SK-N-MC (cell line): ENCODE measurements around the gene PIGH.

Experiments
- DNase-seq: peaks from one replicate; pipeline ENCODE4 v3.0.0-alpha.2; 2011; ENCODE audit warnings: low read depth, low spot score
- H3K27ac ChIP-seq: fragments of 200-600 bp; sonication (generic); 2 replicates; pipeline ENCODE4 v1.5.1; 2016; ENCODE audit warnings: mixed run types
- H3K36me3 ChIP-seq: fragments of 200-600 bp; sonication (generic); 2 replicates; pipeline ENCODE4 v1.6.1; 2017; ENCODE audit warnings: antibody characterized with exemption, low read length, mixed read lengths; ENCODE audit not compliant: insufficient read depth
- H3K4me3 ChIP-seq: fragments of 200-600 bp; sonication (generic); 2 replicates; pipeline ENCODE4 v1.5.1; 2016
- H3K9ac ChIP-seq: fragments of 200-600 bp; sonication (generic); 2 replicates; pipeline ENCODE4 v1.8.0; 2017; ENCODE audit warnings: mixed run types, mixed read lengths; ENCODE audit not compliant: insufficient read length
- H3K9me3 ChIP-seq: fragments of 200-600 bp; sonication (generic); 2 replicates; pipeline ENCODE4 v1.6.1; 2017; ENCODE audit warnings: low read depth, mild to moderate bottlenecking, antibody characterized with exemption, low read length, moderate library complexity, mixed read lengths
- EZH2 ChIP-seq: fragments of 200-600 bp; sonication (generic); IDR thresholded peaks from one replicate; pipeline ENCODE4 v1.6.1; 2017; ENCODE audit warnings: antibody characterized with exemption
- FOXP2 ChIP-seq: optimal IDR thresholded peaks from 2 replicates; pipeline ENCODE3; 2011; ENCODE audit warnings: mild to moderate bottlenecking, moderate library complexity; ENCODE audit not compliant: insufficient read depth; ENCODE audit errors: extremely low read length, control extremely low read depth
- POLR2AphosphoS5 ChIP-seq: IDR thresholded peaks from 2 replicates; pipeline ENCODE4 v1.6.1; 2012; ENCODE audit warnings: mild to moderate bottlenecking, low read depth, low read length, borderline replicate concordance

Gene PIGH

DNA sequence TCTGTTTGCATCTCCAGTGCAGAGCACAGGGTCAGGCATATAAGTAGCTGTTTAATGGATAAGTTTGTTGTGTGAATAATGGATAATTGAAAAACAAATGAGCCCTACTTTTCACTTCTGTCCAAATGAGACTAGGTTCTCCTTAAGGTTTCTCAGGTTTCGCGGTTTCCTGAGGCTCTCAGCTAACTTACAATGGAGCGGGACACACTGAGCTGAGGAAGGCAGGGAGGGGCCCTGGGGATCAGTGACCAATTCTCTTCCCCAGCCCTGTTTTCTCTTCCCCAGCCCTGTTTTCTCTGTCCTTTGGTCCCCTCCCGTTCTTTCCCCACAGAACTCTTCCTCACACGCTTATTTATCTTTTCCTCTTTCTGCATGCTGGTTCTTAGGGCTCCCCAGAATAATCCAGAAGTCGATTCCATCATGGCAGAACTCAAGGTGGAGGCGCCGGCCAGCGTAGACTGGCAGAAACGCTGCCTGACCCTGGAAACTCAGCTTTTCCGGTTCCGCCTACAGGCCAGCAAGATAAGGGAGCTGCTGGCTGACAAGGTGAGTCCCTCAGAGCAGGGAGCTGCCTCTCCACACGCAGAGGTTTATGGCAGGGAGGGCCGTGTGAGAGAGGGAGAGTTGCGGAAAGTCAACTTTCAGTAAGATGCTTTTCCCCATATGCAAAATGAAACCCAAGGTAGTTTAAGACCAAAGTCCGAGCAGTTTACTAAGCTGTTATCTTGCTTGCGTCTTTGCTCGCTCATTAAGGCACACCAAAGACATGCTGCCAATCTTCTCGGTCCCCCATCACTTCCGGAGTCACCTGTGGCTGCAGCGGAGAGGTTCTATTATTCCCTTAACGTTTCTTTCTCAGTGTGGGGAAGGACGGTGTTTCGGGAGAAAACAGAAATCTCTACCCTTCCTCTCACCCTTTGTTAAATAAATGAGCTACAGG lies 58.4 kb downstream of the PIGH start:
- H3K4me3 ChIP-seq = no peak overlapping the region
- no peak overlapping the region for H3K27ac ChIP-seq
- TF ChIP-seq EZH2 (no peak), FOXP2 (no peak), POLR2AphosphoS5 (no peak)
- H3K9me3 ChIP-seq = no peaks in the 10 kb centered on the region
- H3K9ac ChIP-seq = no peak overlapping the region
- 0 out of 2 replicates have a peak, but pooled peaks cover 3% of the 10 kb centered on the region for H3K36me3 ChIP-seq
- DNase-seq = no peak
